NOMO-1 (cell line): Measurements from ENCODE around the gene DSTYK.
"Not testable (repeated sequence)": the region's sequence is repeated elsewhere in the genome, so short reads cannot be mapped to it uniquely, and the experiment has no call there.

ENCODE experiments used
- DNase-seq, 2 experiments: peaks; one replicate each; lab custom pipeline; 2025; ENCODE audit not compliant: unreplicated experiment in 2 of 2; lab: John Stamatoyannopoulos, UW

Gene DSTYK

GRCh38 chr1:205183676-205184335, 27.7 kb downstream of the DSTYK start:
- no peak for DNase-seq

- DNase-seq = no peak
Observed at GRCh38 chr1:205182930-205183329, 28.6 kb downstream of the DSTYK start.

GRCh38 chr1:205180331-205180730, 31.2 kb downstream of the DSTYK start:
- not testable (repeated sequence) for DNase-seq

GRCh38 chr1:205179842-205180241, 31.7 kb downstream of the DSTYK start:
- no peak for DNase-seq

- no peak for DNase-seq
Observed at GRCh38 chr1:205172729-205173366, 38.7 kb downstream of the DSTYK start.

- no peak for DNase-seq
Observed at GRCh38 chr1:205171369-205171768, 40.1 kb downstream of the DSTYK start.

GRCh38 chr1:205170532-205171269, 40.8 kb downstream of the DSTYK start:
- DNase-seq = no peak

- no peak for DNase-seq
Observed at GRCh38 chr1:205169248-205169647, 42.3 kb downstream of the DSTYK start.

- DNase-seq = no peak
Observed at GRCh38 chr1:205168291-205168690, 43.2 kb downstream of the DSTYK start.

GRCh38 chr1:205162301-205162700, 49.2 kb downstream of the DSTYK start:
- DNase-seq = no peak

- no peak for DNase-seq
Observed at GRCh38 chr1:205161076-205161475, 50.4 kb downstream of the DSTYK start.

- no peak for DNase-seq
Observed at GRCh38 chr1:205158048-205158616, 53.4 kb downstream of the DSTYK start.

GRCh38 chr1:205155665-205156377, 55.7 kb downstream of the DSTYK start:
- DNase-seq = not testable (repeated sequence)

GRCh38 chr1:205152505-205152904, 59.0 kb downstream of the DSTYK start:
- DNase-seq = no peak

- no peak for DNase-seq
Observed at GRCh38 chr1:205150651-205151428, 60.7 kb downstream of the DSTYK start.

- DNase-seq = no peak
Observed at GRCh38 chr1:205147191-205147835, 64.2 kb downstream of the DSTYK start.

- DNase-seq = no peak
Observed at GRCh38 chr1:205144751-205145150, 66.8 kb downstream of the DSTYK start.

- DNase-seq = no peak
Observed at GRCh38 chr1:205144046-205144720, 67.3 kb downstream of the DSTYK start.

GRCh38 chr1:205142102-205142469, 69.4 kb downstream of the DSTYK start:
- DNase-seq = no peak
